Endothelial cell (in vitro differentiated cells): ENCODE measurements around the gene POFUT2. TPM values are rescaled to one million over a fixed set of nuclear protein-coding genes. Genes with fewer than 3 reads are reported as not detected.

ENCODE experiments used
- DNase-seq: peaks from one replicate; pipeline ENCODE4 v3.0.0; 2021; ENCODE audit warnings: low spot score
- H3K27ac Mint-ChIP-seq: one replicate; pipeline ENCODE4 v1.8.0; 2021; ENCODE audit warnings: mixed read lengths, inconsistent platforms; ENCODE audit not compliant: unreplicated experiment
- H3K27me3 Mint-ChIP-seq: one replicate; pipeline ENCODE4 v1.8.0; 2021; ENCODE audit warnings: mild to moderate bottlenecking, moderate library complexity, mixed read lengths, inconsistent platforms; ENCODE audit not compliant: unreplicated experiment
- H3K36me3 Mint-ChIP-seq: one replicate; pipeline ENCODE4 v1.8.0; 2021; ENCODE audit warnings: mild to moderate bottlenecking, low read depth, mixed read lengths, inconsistent platforms; ENCODE audit not compliant: unreplicated experiment
- H3K4me1 Mint-ChIP-seq: one replicate; pipeline ENCODE4 v1.8.0; 2021; ENCODE audit warnings: mild to moderate bottlenecking, mixed read lengths, inconsistent platforms; ENCODE audit not compliant: unreplicated experiment
- H3K4me3 Mint-ChIP-seq: one replicate; pipeline ENCODE4 v1.8.0; 2021; ENCODE audit warnings: mild to moderate bottlenecking, mixed read lengths, inconsistent platforms; ENCODE audit not compliant: unreplicated experiment
- H3K9me3 Mint-ChIP-seq: one replicate; pipeline ENCODE4 v1.8.0; 2021; ENCODE audit warnings: mixed read lengths, inconsistent platforms; ENCODE audit not compliant: unreplicated experiment
- CTCF ChIP-seq: fragments of 200-600 bp; sonication (generic); IDR thresholded peaks from one replicate; pipeline ENCODE4 v1.5.0; 2021; ENCODE audit warnings: antibody characterized with exemption; ENCODE audit not compliant: unreplicated experiment
- total RNA-seq: library from RNA; stranded (reverse); fragmentation: NEBNext Ultra II Directional; extraction: Animal tissue kit (Norgen Biotek cat#: 25700); gene quantifications from one replicate; pipeline ENCODE4 v1.2.1, GENCODE V29; 2021; ENCODE audit not compliant: unreplicated experiment

POFUT2 gene
- total RNA-seq, 1 donor from 2014 or later, result 37.8 TPM

GRCh38 chr21:45332415-45332814, 44.7 kb upstream of the POFUT2 start:
- DNase-seq, result no peak
- Mint-ChIP-seq H3K27me3 (peaks cover 12% of the 10 kb centered on the region), H3K36me3 (no peaks in the 10 kb centered on the region), H3K9me3 (no peaks in the 10 kb centered on the region), H3K27ac (no peak overlapping the region), H3K4me1 (peaks cover 4% of the 10 kb centered on the region), H3K4me3 (peak overlapping the region; percentile 4)
- no peak for TF ChIP-seq CTCF

GRCh38 chr21:45331531-45332147, 43.9 kb upstream of the POFUT2 start:
- H3K27me3 Mint-ChIP-seq, result peaks cover 14% of the 10 kb centered on the region
- TF ChIP-seq CTCF, result no peak
- no peak overlapping the region for H3K4me3 Mint-ChIP-seq
- DNase-seq, result no peak
- no peaks in the 10 kb centered on the region for H3K36me3 Mint-ChIP-seq
- no peak overlapping the region for H3K27ac Mint-ChIP-seq
- no peaks in the 10 kb centered on the region for H3K9me3 Mint-ChIP-seq
- H3K4me1 Mint-ChIP-seq, result peaks cover 4% of the 10 kb centered on the region

GRCh38 chr21:45330851-45331261, 43.2 kb upstream of the POFUT2 start:
- Mint-ChIP-seq H3K4me1 (peaks cover 4% of the 10 kb centered on the region), H3K27me3 (peaks cover 13% of the 10 kb centered on the region), H3K27ac (no peak overlapping the region), H3K4me3 (no peak overlapping the region), H3K9me3 (no peaks in the 10 kb centered on the region), H3K36me3 (no peaks in the 10 kb centered on the region)
- no peak for TF ChIP-seq CTCF
- no peak for DNase-seq

- DNase-seq, result no peak
- H3K36me3 Mint-ChIP-seq, result no peaks in the 10 kb centered on the region
- H3K9me3 Mint-ChIP-seq, result no peaks in the 10 kb centered on the region
- H3K27ac Mint-ChIP-seq, result peak overlapping the region; percentile 85
- H3K27me3 Mint-ChIP-seq, result peaks cover 13% of the 10 kb centered on the region
- H3K4me1 Mint-ChIP-seq, result peaks cover 4% of the 10 kb centered on the region
- no peak for TF ChIP-seq CTCF
- H3K4me3 Mint-ChIP-seq, result no peak overlapping the region
These were observed 42.5 kb upstream of the POFUT2 start for GRCh38 chr21:45330075-45330781.
